Activated naive CD8-positive, alpha-beta T cell (primary cell): Measurements from ENCODE around the gene SLC41A3.

Experiments used
- H3K27ac Mint-ChIP-seq: one replicate; pipeline ENCODE4 v1.8.0; 2021; ENCODE audit warnings: mixed read lengths
- H3K27me3 Mint-ChIP-seq: one replicate; pipeline ENCODE4 v1.8.0; 2021; ENCODE audit warnings: mixed read lengths
- H3K36me3 Mint-ChIP-seq: one replicate; pipeline ENCODE4 v1.8.0; 2021; ENCODE audit warnings: mixed read lengths
- H3K4me1 Mint-ChIP-seq: one replicate; pipeline ENCODE4 v1.8.0; 2021; ENCODE audit warnings: low read depth, mixed read lengths
- H3K4me3 Mint-ChIP-seq: one replicate; pipeline ENCODE4 v1.8.0; 2021; ENCODE audit warnings: mild to moderate bottlenecking, mixed read lengths
- H3K9me3 Mint-ChIP-seq: one replicate; pipeline ENCODE4 v1.8.0; 2021; ENCODE audit warnings: low read depth, mixed read lengths

Gene SLC41A3

GRCh38 chr3:126125781-126126251, 41.9 kb upstream of the SLC41A3 start:
- no peaks in the 10 kb centered on the region for H3K9me3 Mint-ChIP-seq
- H3K27me3 Mint-ChIP-seq: no peaks in the 10 kb centered on the region
- no peak overlapping the region for H3K27ac Mint-ChIP-seq
- no peak overlapping the region for H3K4me3 Mint-ChIP-seq
- no peaks in the 10 kb centered on the region for H3K36me3 Mint-ChIP-seq
- H3K4me1 Mint-ChIP-seq: no peaks in the 10 kb centered on the region

GRCh38 chr3:126125341-126125740, 41.4 kb upstream of the SLC41A3 start:
- H3K9me3 Mint-ChIP-seq: no peaks in the 10 kb centered on the region
- H3K27ac Mint-ChIP-seq: no peak overlapping the region
- H3K4me3 Mint-ChIP-seq: no peak overlapping the region
- no peaks in the 10 kb centered on the region for H3K4me1 Mint-ChIP-seq
- no peaks in the 10 kb centered on the region for H3K36me3 Mint-ChIP-seq
- no peaks in the 10 kb centered on the region for H3K27me3 Mint-ChIP-seq

GRCh38 chr3:126124896-126125295, 41.0 kb upstream of the SLC41A3 start:
- H3K4me1 Mint-ChIP-seq: no peaks in the 10 kb centered on the region
- no peaks in the 10 kb centered on the region for H3K36me3 Mint-ChIP-seq
- no peaks in the 10 kb centered on the region for H3K9me3 Mint-ChIP-seq
- H3K27me3 Mint-ChIP-seq: no peaks in the 10 kb centered on the region
- H3K27ac Mint-ChIP-seq: no peak overlapping the region
- no peak overlapping the region for H3K4me3 Mint-ChIP-seq

GRCh38 chr3:126124148-126124868, 40.4 kb upstream of the SLC41A3 start:
- Mint-ChIP-seq H3K9me3 (no peaks in the 10 kb centered on the region), H3K27me3 (no peaks in the 10 kb centered on the region), H3K4me1 (no peaks in the 10 kb centered on the region), H3K27ac (no peak overlapping the region), H3K36me3 (no peaks in the 10 kb centered on the region), H3K4me3 (no peak overlapping the region)

- Mint-ChIP-seq H3K4me1 (no peaks in the 10 kb centered on the region), H3K36me3 (no peaks in the 10 kb centered on the region), H3K27ac (no peak overlapping the region), H3K27me3 (no peaks in the 10 kb centered on the region), H3K9me3 (no peaks in the 10 kb centered on the region), H3K4me3 (no peak overlapping the region)
Measured at GRCh38 chr3:126121632-126122031, 37.7 kb upstream of the SLC41A3 start.

GRCh38 chr3:126121074-126121473, 37.1 kb upstream of the SLC41A3 start:
- Mint-ChIP-seq H3K4me3 (no peak overlapping the region), H3K9me3 (no peaks in the 10 kb centered on the region), H3K27ac (no peak overlapping the region), H3K27me3 (no peaks in the 10 kb centered on the region), H3K36me3 (no peaks in the 10 kb centered on the region), H3K4me1 (no peaks in the 10 kb centered on the region)

- Mint-ChIP-seq H3K36me3 (no peaks in the 10 kb centered on the region), H3K9me3 (no peaks in the 10 kb centered on the region), H3K4me1 (no peaks in the 10 kb centered on the region), H3K4me3 (no peak overlapping the region), H3K27ac (no peak overlapping the region), H3K27me3 (no peaks in the 10 kb centered on the region)
Measured at GRCh38 chr3:126119976-126120375, 36.1 kb upstream of the SLC41A3 start.

- Mint-ChIP-seq H3K4me3 (no peak overlapping the region), H3K4me1 (no peaks in the 10 kb centered on the region), H3K9me3 (no peaks in the 10 kb centered on the region), H3K27ac (no peak overlapping the region), H3K27me3 (no peaks in the 10 kb centered on the region), H3K36me3 (no peaks in the 10 kb centered on the region)
Measured at GRCh38 chr3:126119008-126119675, 35.2 kb upstream of the SLC41A3 start.

GRCh38 chr3:126118591-126118990, 34.7 kb upstream of the SLC41A3 start:
- Mint-ChIP-seq H3K4me1 (no peaks in the 10 kb centered on the region), H3K27me3 (no peaks in the 10 kb centered on the region), H3K9me3 (no peaks in the 10 kb centered on the region), H3K4me3 (no peak overlapping the region), H3K27ac (no peak overlapping the region), H3K36me3 (no peaks in the 10 kb centered on the region)

- Mint-ChIP-seq H3K27me3 (no peaks in the 10 kb centered on the region), H3K36me3 (no peaks in the 10 kb centered on the region), H3K27ac (no peak overlapping the region), H3K4me1 (no peaks in the 10 kb centered on the region), H3K4me3 (no peak overlapping the region), H3K9me3 (no peaks in the 10 kb centered on the region)
Measured at GRCh38 chr3:126117786-126118185, 33.9 kb upstream of the SLC41A3 start.

- no peaks in the 10 kb centered on the region for H3K27me3 Mint-ChIP-seq
- H3K27ac Mint-ChIP-seq: no peak overlapping the region
- H3K9me3 Mint-ChIP-seq: no peaks in the 10 kb centered on the region
- H3K36me3 Mint-ChIP-seq: no peaks in the 10 kb centered on the region
- H3K4me3 Mint-ChIP-seq: no peak overlapping the region
- H3K4me1 Mint-ChIP-seq: no peaks in the 10 kb centered on the region
Measured at GRCh38 chr3:126117212-126117611, 33.3 kb upstream of the SLC41A3 start.

- H3K9me3 Mint-ChIP-seq: no peaks in the 10 kb centered on the region
Measured at GRCh38 chr3:126116526-126116925, 32.6 kb upstream of the SLC41A3 start.

GRCh38 chr3:126114443-126115386, 30.8 kb upstream of the SLC41A3 start:
- Mint-ChIP-seq H3K9me3 (no peaks in the 10 kb centered on the region), H3K27me3 (no peaks in the 10 kb centered on the region), H3K4me1 (no peaks in the 10 kb centered on the region), H3K27ac (no peak overlapping the region), H3K36me3 (no peaks in the 10 kb centered on the region), H3K4me3 (no peak overlapping the region)

More at GRCh38 chr3:126116526-126116925, 32.6 kb upstream of the SLC41A3 start:
- Mint-ChIP-seq H3K27me3 (no peaks in the 10 kb centered on the region), H3K36me3 (no peaks in the 10 kb centered on the region), H3K4me3 (no peak overlapping the region), H3K4me1 (no peaks in the 10 kb centered on the region), H3K27ac (no peak overlapping the region)

- Mint-ChIP-seq H3K4me1 (no peaks in the 10 kb centered on the region), H3K27me3 (no peaks in the 10 kb centered on the region), H3K36me3 (no peaks in the 10 kb centered on the region), H3K9me3 (no peaks in the 10 kb centered on the region), H3K4me3 (no peak overlapping the region), H3K27ac (no peak overlapping the region)
Measured at GRCh38 chr3:126113733-126114442, 30.0 kb upstream of the SLC41A3 start.
